Measurements from ENCODE around the gene MT1H. TPM values are rescaled to one million over a fixed set of nuclear protein-coding genes. Genes with fewer than 3 reads are reported as not detected.

MT1H gene
- polyA plus RNA-seq, 1 donor (not counting 4 experiments of a cell fraction or from before 2014, with no cell fraction given) = 0.79 TPM

- dilution Hi-C loops (cut with MboI; ENCODE audit: extremely low pct_ligation_motif_present, low sequenced_read_pairs) = no loop called here
Measured at GRCh38 chr16:56633535-56633934, 36.1 kb upstream of the MT1H start.

GRCh38 chr16:56634715-56635440 is 34.7 kb upstream of the MT1H start:
- no peak overlapping the region for H2AFZ ChIP-seq (ENCODE audit: control insufficient read depth, low read length)
- DNase-seq (ENCODE audit: low read depth, low spot score) (no peak), FAIRE-seq (no peak)
- peaks cover 60% of the 10 kb centered on the region for H3K27me3 ChIP-seq (ENCODE audit: control insufficient read depth, extremely low read depth, insufficient read depth, low read length)
- no peaks in the 10 kb centered on the region for H3K9me1 ChIP-seq (ENCODE audit: control insufficient read depth, extremely low read depth, insufficient read depth, low read length)
- H3K9ac ChIP-seq (ENCODE audit: control insufficient read depth, extremely low read depth, insufficient read depth, low read length) = no peak overlapping the region
- H3K79me2 ChIP-seq (ENCODE audit: control insufficient read depth, insufficient read depth, low read length) = no peaks in the 10 kb centered on the region
- H3K4me1 ChIP-seq (ENCODE audit: control insufficient read depth, extremely low read depth, insufficient read depth, low read length) = peaks cover 4% of the 10 kb centered on the region
- H3K4me3 ChIP-seq (ENCODE audit: control insufficient read depth in 2 of 3, extremely low read depth in 1 of 3, insufficient read depth in 2 of 3, low read depth in 1 of 3, low read length in 3 of 3) = no peak overlapping the region
- dilution Hi-C loops (cut with MboI; ENCODE audit: extremely low pct_ligation_motif_present, low sequenced_read_pairs) = no loop called here
- no peak overlapping the region for H3K4me2 ChIP-seq (ENCODE audit: control insufficient read depth, extremely low read depth, insufficient read depth, low read depth, low read length)
- H3K27ac ChIP-seq (ENCODE audit: control insufficient read depth, insufficient read depth, low read length) = no peak overlapping the region
- H3K36me3 ChIP-seq (ENCODE audit: control insufficient read depth in 2 of 2, extremely low read depth in 1 of 2, insufficient read depth in 2 of 2, low read length in 2 of 2) = no peaks in the 10 kb centered on the region
- TF ChIP-seq CTCF (optimal IDR thresholded peaks at IDR 0.05 in 1 of 3, IDR thresholded peaks at IDR 0.05 in 1 of 3, conservative IDR thresholded peaks at IDR 0.05 in 1 of 3; ENCODE audit: extremely low read depth in 1 of 3, insufficient read depth in 2 of 3, low read length in 3 of 3) = no peak
- no peak for TF ChIP-seq EZH2 (IDR thresholded peaks at IDR 0.05; ENCODE audit: low read length)
- H4K20me1 ChIP-seq (ENCODE audit: control insufficient read depth, extremely low read depth, insufficient read depth, low read length) = no peaks in the 10 kb centered on the region
- no peaks in the 10 kb centered on the region for H3K9me3 ChIP-seq (ENCODE audit: control insufficient read depth, low read depth, low read length)

More at GRCh38 chr16:56633535-56633934, 36.1 kb upstream of the MT1H start:
- peak; percentile 17 for TF ChIP-seq EZH2 (IDR thresholded peaks at IDR 0.05; ENCODE audit: low read length)
- no peak for TF ChIP-seq CTCF (optimal IDR thresholded peaks at IDR 0.05 in 1 of 3, IDR thresholded peaks at IDR 0.05 in 1 of 3, conservative IDR thresholded peaks at IDR 0.05 in 1 of 3; ENCODE audit: extremely low read depth in 1 of 3, insufficient read depth in 2 of 3, low read length in 3 of 3)
- Histone ChIP-seq H3K9me1 (ENCODE audit: control insufficient read depth, extremely low read depth, insufficient read depth, low read length) (no peaks in the 10 kb centered on the region), H3K4me1 (ENCODE audit: control insufficient read depth, extremely low read depth, insufficient read depth, low read length) (peaks cover 4% of the 10 kb centered on the region), H3K27me3 (ENCODE audit: control insufficient read depth, extremely low read depth, insufficient read depth, low read length) (peaks cover 52% of the 10 kb centered on the region), H4K20me1 (ENCODE audit: control insufficient read depth, extremely low read depth, insufficient read depth, low read length) (peaks cover 1% of the 10 kb centered on the region), H3K9ac (ENCODE audit: control insufficient read depth, extremely low read depth, insufficient read depth, low read length) (no peak overlapping the region), H2AFZ (ENCODE audit: control insufficient read depth, low read length) (no peak overlapping the region), H3K4me3 (ENCODE audit: control insufficient read depth in 2 of 3, extremely low read depth in 1 of 3, insufficient read depth in 2 of 3, low read depth in 1 of 3, low read length in 3 of 3) (no peak overlapping the region), H3K9me3 (ENCODE audit: control insufficient read depth, low read depth, low read length) (no peaks in the 10 kb centered on the region), H3K4me2 (ENCODE audit: control insufficient read depth, extremely low read depth, insufficient read depth, low read depth, low read length) (no peak overlapping the region), H3K36me3 (ENCODE audit: control insufficient read depth in 2 of 2, extremely low read depth in 1 of 2, insufficient read depth in 2 of 2, low read length in 2 of 2) (no peaks in the 10 kb centered on the region), H3K27ac (ENCODE audit: control insufficient read depth, insufficient read depth, low read length) (no peak overlapping the region), H3K79me2 (ENCODE audit: control insufficient read depth, insufficient read depth, low read length) (no peaks in the 10 kb centered on the region)
- DNase-seq (ENCODE audit: low read depth, low spot score) = no peak
- FAIRE-seq = no peak
